ENCODE data around the gene MEF2D.

The MEF2D gene

DNA sequence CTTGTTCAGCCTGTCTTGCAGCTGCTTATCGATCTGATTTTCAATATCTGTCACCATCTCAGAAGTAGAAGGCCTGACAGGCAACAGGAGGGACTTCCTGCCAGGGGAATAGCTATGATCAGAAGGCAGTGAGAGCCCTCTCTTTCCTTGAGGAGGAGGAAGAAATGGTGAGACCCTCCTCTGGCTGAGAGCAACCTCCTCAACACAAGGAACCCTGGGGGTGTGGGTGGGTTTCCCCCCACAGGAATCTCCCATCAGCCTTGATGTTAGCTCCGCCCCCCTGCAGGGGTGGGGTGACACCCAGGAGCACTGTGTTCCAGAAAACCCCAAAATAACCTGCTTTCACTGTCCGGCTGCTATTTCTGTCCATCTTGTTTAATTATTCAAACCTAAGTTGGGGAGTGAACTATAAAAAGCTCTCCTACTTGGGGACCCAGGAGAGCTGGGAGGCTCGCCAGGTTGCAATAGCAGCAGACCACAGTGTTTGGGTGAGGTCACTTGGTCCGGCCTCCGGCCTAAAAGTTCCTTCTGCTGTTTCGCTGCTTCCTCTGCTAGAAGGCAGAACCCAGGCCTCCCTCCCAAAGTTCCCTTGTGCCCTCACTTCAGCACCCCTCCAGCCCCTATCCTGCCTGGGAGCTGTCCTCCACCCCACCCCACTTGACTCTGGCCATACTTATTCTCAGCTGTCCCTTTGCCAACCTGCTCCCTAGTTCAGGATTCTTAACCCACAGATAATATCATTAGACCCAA is 7.8 kb upstream of the MEF2D start:
- Histone ChIP-seq H3K27ac (peak overlapping the region; percentile 96 to 97), H3K4me3 (peak overlapping the region; percentile 29)
- TF ChIP-seq, protein P1, sequence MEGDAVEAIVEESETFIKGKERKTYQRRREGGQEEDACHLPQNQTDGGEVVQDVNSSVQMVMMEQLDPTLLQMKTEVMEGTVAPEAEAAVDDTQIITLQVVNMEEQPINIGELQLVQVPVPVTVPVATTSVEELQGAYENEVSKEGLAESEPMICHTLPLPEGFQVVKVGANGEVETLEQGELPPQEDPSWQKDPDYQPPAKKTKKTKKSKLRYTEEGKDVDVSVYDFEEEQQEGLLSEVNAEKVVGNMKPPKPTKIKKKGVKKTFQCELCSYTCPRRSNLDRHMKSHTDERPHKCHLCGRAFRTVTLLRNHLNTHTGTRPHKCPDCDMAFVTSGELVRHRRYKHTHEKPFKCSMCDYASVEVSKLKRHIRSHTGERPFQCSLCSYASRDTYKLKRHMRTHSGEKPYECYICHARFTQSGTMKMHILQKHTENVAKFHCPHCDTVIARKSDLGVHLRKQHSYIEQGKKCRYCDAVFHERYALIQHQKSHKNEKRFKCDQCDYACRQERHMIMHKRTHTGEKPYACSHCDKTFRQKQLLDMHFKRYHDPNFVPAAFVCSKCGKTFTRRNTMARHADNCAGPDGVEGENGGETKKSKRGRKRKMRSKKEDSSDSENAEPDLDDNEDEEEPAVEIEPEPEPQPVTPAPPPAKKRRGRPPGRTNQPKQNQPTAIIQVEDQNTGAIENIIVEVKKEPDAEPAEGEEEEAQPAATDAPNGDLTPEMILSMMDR (IDR thresholded peaks at IDR 0.05): no peak
- DNase-seq (ENCODE audit: low spot score): peak; percentile 89

DNA sequence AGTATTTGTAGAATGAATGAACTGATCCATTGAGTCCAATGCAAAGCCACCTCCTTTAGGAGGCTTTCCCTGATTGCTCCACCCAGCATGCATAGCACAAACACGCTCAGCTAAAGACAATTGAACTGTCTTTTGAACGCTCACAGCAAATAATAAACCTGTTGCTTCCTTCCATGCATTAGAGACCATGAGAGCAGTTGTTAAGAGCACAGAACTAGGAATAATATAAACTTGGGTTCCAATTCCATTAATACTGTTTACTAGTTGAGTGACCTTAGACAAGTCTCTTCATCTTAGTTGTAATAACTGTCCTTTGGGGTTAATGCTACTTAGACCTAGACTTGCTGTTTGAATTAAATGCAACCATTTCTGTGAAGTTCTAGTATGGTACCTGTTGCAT is 5.9 kb upstream of the MEF2D start:
- H3K4me3 ChIP-seq: no peak overlapping the region
- TF ChIP-seq, protein P1 (IDR thresholded peaks at IDR 0.05): no peak
- DNase-seq (ENCODE audit: low spot score): no peak
- peak overlapping the region; percentile 97 to 100 for H3K27ac ChIP-seq

DNA sequence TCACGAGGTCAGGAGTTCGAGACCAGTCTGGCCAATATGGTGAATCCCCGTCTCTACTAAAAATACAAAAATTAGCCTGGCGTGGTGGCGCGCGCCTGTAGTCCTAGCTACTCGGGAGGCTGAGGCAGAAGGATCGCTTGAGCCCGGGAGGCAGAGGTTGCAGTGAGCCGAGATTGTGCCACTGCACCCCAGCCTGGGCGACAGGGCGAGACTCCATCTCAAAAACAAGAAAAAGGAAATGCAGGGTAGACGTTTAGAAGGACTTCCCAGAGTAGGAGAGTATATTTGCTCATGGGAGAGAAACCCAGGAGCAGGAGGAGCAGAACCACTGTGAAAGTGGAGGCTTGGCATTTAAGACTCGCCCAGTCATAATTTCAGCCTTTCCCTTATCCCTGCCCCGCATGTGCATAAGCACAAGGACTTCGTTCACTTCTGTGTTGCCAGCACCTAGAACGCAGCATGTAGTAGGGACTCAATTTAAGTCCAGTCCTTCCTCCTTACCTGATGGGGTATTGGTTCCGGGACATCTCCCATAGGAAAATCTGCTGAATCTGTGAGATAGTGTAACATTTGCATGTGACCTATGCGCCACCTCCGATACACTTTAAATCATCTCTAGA is 5.2 kb upstream of the MEF2D start:
- DNase-seq (ENCODE audit: low spot score): no peak
- Histone ChIP-seq H3K27ac (peak overlapping the region; percentile 97 to 100), H3K4me3 (peak overlapping the region; percentile 64)
- TF ChIP-seq, protein P1 (IDR thresholded peaks at IDR 0.05): no peak

DNA sequence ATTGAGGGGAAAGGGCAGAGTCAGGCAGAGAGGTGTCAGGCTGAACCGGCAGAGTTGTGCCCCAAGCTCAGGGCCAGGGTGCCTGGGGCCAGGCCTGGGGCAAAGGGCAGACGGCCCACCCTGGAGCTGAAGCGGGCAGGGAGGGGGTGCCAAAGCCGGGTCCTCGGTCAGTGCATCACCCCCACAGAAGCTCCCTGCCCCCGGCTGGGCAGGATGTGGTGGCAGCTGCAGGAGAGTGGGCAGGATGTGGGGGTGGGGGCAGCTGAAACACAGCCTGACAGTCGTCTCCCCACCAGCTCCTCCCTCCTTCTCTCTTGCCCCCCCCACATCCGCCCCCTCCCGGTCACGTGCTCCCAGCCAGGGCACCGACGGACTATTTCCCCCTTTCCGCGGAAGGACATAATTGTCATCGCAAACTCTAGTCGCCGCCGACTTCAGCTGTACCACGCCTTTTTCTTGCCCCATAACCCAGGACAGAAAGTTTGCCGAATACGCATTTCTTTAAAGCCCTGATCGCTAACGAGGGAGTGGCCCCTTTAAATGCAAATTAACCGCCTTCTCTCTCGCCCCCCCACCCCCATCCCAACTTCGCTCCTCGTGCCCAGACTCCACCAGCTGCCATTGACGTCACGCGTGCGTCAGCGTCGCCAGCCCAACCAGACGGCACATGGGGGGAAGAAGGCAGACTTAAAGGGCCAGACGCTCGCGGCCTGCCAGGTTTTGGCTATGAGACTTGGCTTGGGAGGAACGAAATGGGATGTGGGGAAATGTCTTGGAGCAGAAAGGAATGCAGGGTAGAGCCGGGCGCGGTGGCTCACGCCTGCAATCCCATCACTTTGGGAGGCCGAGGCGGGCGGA is 4.5 kb upstream of the MEF2D start:
- H3K27ac ChIP-seq: peak overlapping the region; percentile 97 to 100
- DNase-seq (ENCODE audit: low spot score): peak; percentile 100
- TF ChIP-seq, protein P1 (IDR thresholded peaks at IDR 0.05): no peak
- peak overlapping the region; percentile 64 for H3K4me3 ChIP-seq

DNA sequence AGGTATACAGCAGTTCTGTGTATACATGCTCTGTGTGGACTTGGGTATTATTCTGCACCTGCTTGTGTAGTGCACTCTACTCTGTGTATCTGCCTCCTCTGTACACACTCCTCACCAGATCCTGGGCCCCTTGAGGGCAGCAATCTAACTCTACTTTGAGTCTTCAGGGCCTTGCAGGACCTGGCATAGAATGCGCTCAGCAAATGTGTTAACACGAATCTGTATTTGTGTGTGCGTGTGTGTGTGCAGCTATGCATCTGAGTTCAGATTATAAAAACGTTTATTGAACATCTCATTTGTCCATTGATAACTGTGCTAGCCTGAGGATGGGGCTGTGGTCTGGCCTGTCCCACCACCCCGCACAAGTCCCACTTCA is 3.9 kb upstream of the MEF2D start:
- TF ChIP-seq, protein P1 (IDR thresholded peaks at IDR 0.05): no peak
- DNase-seq (ENCODE audit: low spot score): no peak
- H3K27ac ChIP-seq: peak overlapping the region; percentile 97 to 100
- H3K4me3 ChIP-seq: peak overlapping the region; percentile 64

DNA sequence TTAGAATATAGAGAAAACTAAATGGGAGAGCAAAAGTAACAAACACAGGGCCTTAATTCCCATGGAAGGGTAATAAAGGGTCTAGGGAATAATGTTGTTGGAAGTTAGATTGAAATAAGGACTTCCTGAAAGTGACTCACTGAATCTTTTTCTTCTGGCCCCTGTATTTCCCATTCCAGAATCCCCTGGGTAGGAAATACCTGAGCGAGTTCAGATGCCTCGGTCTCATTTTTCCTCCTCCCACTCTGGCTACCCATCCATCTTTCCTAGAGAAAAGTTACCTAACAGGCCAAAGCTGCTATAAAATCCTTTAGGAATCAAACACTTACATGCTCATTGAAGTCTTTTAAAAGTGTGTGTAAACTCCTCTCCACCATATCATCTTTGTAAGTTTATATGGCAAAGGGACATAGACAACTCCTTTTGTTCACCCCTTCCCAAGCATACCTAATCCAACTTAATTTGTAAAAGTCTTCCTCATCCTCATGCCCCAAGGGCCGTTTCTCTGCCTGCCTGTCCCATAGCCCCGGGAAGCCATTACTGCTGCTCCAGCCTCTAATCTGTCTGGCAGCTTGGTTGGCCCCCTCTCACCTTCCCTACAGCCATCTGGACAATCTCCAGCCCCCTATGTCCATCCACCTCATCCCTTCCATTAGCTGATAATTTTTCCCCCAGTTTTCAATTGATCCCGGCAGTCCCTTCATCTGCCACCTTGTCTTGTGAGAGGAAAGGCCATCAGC is 3.3 kb upstream of the MEF2D start:
- Histone ChIP-seq H3K27ac (peak overlapping the region; percentile 97 to 100), H3K4me3 (peak overlapping the region; percentile 99)
- TF ChIP-seq, protein P1 (IDR thresholded peaks at IDR 0.05): no peak
- DNase-seq (ENCODE audit: low spot score): no peak

Measured in coronary artery (tissue), 2 donors.